IMR-90 (cell line): ENCODE data around the gene CDC25B. TPM values are rescaled to one million over a fixed set of nuclear protein-coding genes. Genes with fewer than 3 reads are reported as not detected.

Experiments
- polyA plus RNA-seq, 3 experiments: library from polyadenylated mRNA; depleted of rRNA; stranded (reverse); fragments of >200 nt; gene quantifications; 2 replicates each; pipeline ENCODE4 v1.2.3, GENCODE V29; 2012; ENCODE audit warnings: low replicate concordance in 1 of 3
- total RNA-seq: library from RNA; depleted of rRNA; stranded (reverse); fragments of >200 nt; gene quantifications from 2 replicates; pipeline ENCODE4 v1.2.3, GENCODE V29; 2012; rRNA removed

Gene CDC25B
- total and polyA plus RNA-seq, 2 of the 4 experiments (the other 2 are of a cell fraction) = 14.5 to 50.5 TPM

Other genes with a start within 250 kb of the CDC25B start
- not detected in 2 replicates for gene GFRA4, start 132.9 kb upstream of the CDC25B start, total RNA-seq
- gene GFRA4, start 132.9 kb upstream of the CDC25B start, polyA plus RNA-seq (2012; rRNA removed) = not detected in 2 replicates
- under 0.01 and 0.18 TPM in 2 replicates for gene ADAM33, start 114.3 kb upstream of the CDC25B start, total RNA-seq
- gene ADAM33, start 114.3 kb upstream of the CDC25B start, polyA plus RNA-seq (2012; rRNA removed) = 1.6 and 1.7 TPM in 2 replicates
- not detected in 2 replicates for gene SIGLEC1, start 83.7 kb upstream of the CDC25B start, total RNA-seq
- gene SIGLEC1, start 83.7 kb upstream of the CDC25B start, polyA plus RNA-seq (2012; rRNA removed) = not detected in 2 replicates
- not detected in 2 replicates for gene HSPA12B, start 63.6 kb upstream of the CDC25B start, total RNA-seq
- gene HSPA12B, start 63.6 kb upstream of the CDC25B start, polyA plus RNA-seq (2012; rRNA removed) = not detected in 2 replicates
- gene ADISSP, start 28.6 kb upstream of the CDC25B start, total RNA-seq = 31.4 and 31.9 TPM in 2 replicates
- gene ADISSP, start 28.6 kb upstream of the CDC25B start, polyA plus RNA-seq (2012; rRNA removed) = 58.2 and 65.0 TPM in 2 replicates
- under 0.01 TPM in 1 of 2 replicates, not detected in the other for gene SPEF1, start 14.9 kb upstream of the CDC25B start, total RNA-seq
- 0.15 and 0.26 TPM in 2 replicates for gene SPEF1, start 14.9 kb upstream of the CDC25B start, polyA plus RNA-seq (2012; rRNA removed)
- gene CENPB, start 9.6 kb upstream of the CDC25B start, total RNA-seq = 59.1 and 72.2 TPM in 2 replicates
- gene CENPB, start 9.6 kb upstream of the CDC25B start, polyA plus RNA-seq (2012; rRNA removed) = 45.7 and 49.3 TPM in 2 replicates
- gene AP5S1, start 24.2 kb downstream of the CDC25B start, total RNA-seq = 11.4 and 11.7 TPM in 2 replicates
- gene AP5S1, start 24.2 kb downstream of the CDC25B start, polyA plus RNA-seq (2012; rRNA removed) = 10.1 and 12.5 TPM in 2 replicates
- 10.3 and 10.4 TPM in 2 replicates for gene MAVS, start 50.5 kb downstream of the CDC25B start, total RNA-seq
- 15.5 and 15.6 TPM in 2 replicates for gene MAVS, start 50.5 kb downstream of the CDC25B start, polyA plus RNA-seq (2012; rRNA removed)
- gene PANK2, start 93.1 kb downstream of the CDC25B start, total RNA-seq = 28.1 and 47.8 TPM in 2 replicates
- 15.8 and 17.7 TPM in 2 replicates for gene PANK2, start 93.1 kb downstream of the CDC25B start, polyA plus RNA-seq (2012; rRNA removed)
- gene RNF24, start 219.2 kb downstream of the CDC25B start, total RNA-seq = 11.3 and 12.5 TPM in 2 replicates
- gene RNF24, start 219.2 kb downstream of the CDC25B start, polyA plus RNA-seq (2012; rRNA removed) = 9.1 and 11.3 TPM in 2 replicates